ENCODE measurements around the gene LIME1.

The LIME1 gene

GRCh38 chr20:63739130-63740069 is 2.9 kb downstream of the LIME1 start, which contains the start of gene SLC2A4RG:
SLC2A4RG (plus strand) TSS chr20:63739776; CDS start chr20:63739913, 137 bp downstream.
- DNase-seq = peak; percentile 52 to 75 (median 62)

- DNase-seq = peak; percentile 39 to 69 (median 52)
These were observed 3.7 kb downstream of the LIME1 start for GRCh38 chr20:63740070-63740626.

GRCh38 chr20:63740627-63741353 is 4.3 kb downstream of the LIME1 start:
- peak in 2 of 5 donors; percentile 32 to 47 for DNase-seq

GRCh38 chr20:63741354-63741675 is 4.9 kb downstream of the LIME1 start:
- no peak for DNase-seq

- DNase-seq = no peak
These were observed 5.4 kb downstream of the LIME1 start for GRCh38 chr20:63741676-63742380.

GRCh38 chr20:63742381-63743024 is 6.0 kb downstream of the LIME1 start:
- DNase-seq = no peak

GRCh38 chr20:63743210-63743970 is 6.9 kb downstream of the LIME1 start:
- DNase-seq = no peak

- no peak for DNase-seq
These were observed 7.7 kb downstream of the LIME1 start for GRCh38 chr20:63744158-63744557.

- no peak for DNase-seq
These were observed 8.3 kb downstream of the LIME1 start for GRCh38 chr20:63744574-63745423.

GRCh38 chr20:63745424-63745805 is 9.0 kb downstream of the LIME1 start:
- no peak for DNase-seq

GRCh38 chr20:63745961-63746731 is 9.7 kb downstream of the LIME1 start:
- DNase-seq = no peak

GRCh38 chr20:63746751-63747315 is 10.4 kb downstream of the LIME1 start:
- no peak for DNase-seq

- no peak for DNase-seq
These were observed 11.2 kb downstream of the LIME1 start for GRCh38 chr20:63747622-63748069.

- DNase-seq = no peak
These were observed 11.8 kb downstream of the LIME1 start for GRCh38 chr20:63748070-63748933.

- no peak for DNase-seq
These were observed 12.4 kb downstream of the LIME1 start for GRCh38 chr20:63748934-63749270.

GRCh38 chr20:63749597-63750508 is 13.4 kb downstream of the LIME1 start:
- no peak for DNase-seq

GRCh38 chr20:63750807-63751470 is 14.5 kb downstream of the LIME1 start:
- DNase-seq = peak in 3 of 5 donors; percentile 46 to 81 (median 57)
